DND-41 (cell line): Measurements from ENCODE around the gene TMPRSS6.

Experiments
- ATAC-seq: fragments of 200-7000 bp; cut with Tn5 transposase; 3 replicates; pipeline ENCODE4 v1.9.1; 2021; ENCODE audit warnings: low read depth; ENCODE audit not compliant: insufficient read depth
- DNase-seq: peaks from one replicate; pipeline ENCODE4 v3.0.0-alpha.2; 2020
- H2AFZ ChIP-seq: 2 replicates; pipeline ENCODE4 v1.6.0; 2012; ENCODE audit warnings: low read depth, low read length
- H3K27ac ChIP-seq: 2 replicates; pipeline ENCODE4 v1.5.1; 2012; ENCODE audit warnings: low read length, inconsistent platforms
- H3K27me3 ChIP-seq: fragments of 200-600 bp; sonication (generic); 2 replicates; pipeline ENCODE4 v1.6.0; 2012; ENCODE audit warnings: low read length, mild to moderate bottlenecking, inconsistent platforms; ENCODE audit not compliant: insufficient read depth, poor library complexity
- H3K36me3 ChIP-seq: 2 replicates; pipeline ENCODE4 v1.5.1; 2012; ENCODE audit warnings: low read length, inconsistent platforms; ENCODE audit not compliant: insufficient read depth
- H3K4me1 ChIP-seq: 2 replicates; pipeline ENCODE4 v1.5.1; 2012; ENCODE audit warnings: mild to moderate bottlenecking, low read length; ENCODE audit not compliant: insufficient read depth
- H3K4me2 ChIP-seq: 2 replicates; pipeline ENCODE4 v1.6.0; 2012; ENCODE audit warnings: mild to moderate bottlenecking, moderate library complexity, low read length, inconsistent platforms; ENCODE audit not compliant: insufficient read depth
- H3K4me3 ChIP-seq, 2 experiments: fragments of 200-600 bp in 1 of 2; shearing (Covaris generic) in 1 of 2; 2 replicates each; pipeline ENCODE4 v1.5.1; 2012 to 2016; ENCODE audit warnings: inconsistent platforms in 2 of 2, low read length in 2 of 2, mild to moderate bottlenecking in 2 of 2, low read depth in 1 of 2, moderate library complexity in 1 of 2
- H3K79me2 ChIP-seq: 2 replicates; pipeline ENCODE4 v1.6.0; 2012; ENCODE audit warnings: low read length, inconsistent platforms; ENCODE audit not compliant: insufficient read depth
- H3K9ac ChIP-seq: 2 replicates; pipeline ENCODE4 v1.6.0; 2012; ENCODE audit warnings: low read depth, mild to moderate bottlenecking, inconsistent platforms, low read length, moderate library complexity
- H3K9me3 ChIP-seq: 2 replicates; pipeline ENCODE4 v1.5.1; 2012; ENCODE audit warnings: low read length, moderate library complexity, mild to moderate bottlenecking, inconsistent platforms; ENCODE audit not compliant: insufficient read depth, severe bottlenecking
- H4K20me1 ChIP-seq: 2 replicates; pipeline ENCODE4 v1.6.0; 2012; ENCODE audit warnings: low read length; ENCODE audit not compliant: insufficient read depth
- EZH2 ChIP-seq: IDR thresholded peaks from 3 replicates; pipeline ENCODE4 v1.6.1; 2012; ENCODE audit warnings: borderline replicate concordance, low read depth, mild to moderate bottlenecking, moderate library complexity, low read length, inconsistent platforms; ENCODE audit not compliant: severe bottlenecking
- TF ChIP-seq, protein P1 (sequence below): IDR thresholded peaks from 2 replicates; pipeline ENCODE4 v1.5.1; 2012; ENCODE audit warnings: borderline replicate concordance, low read length, moderate library complexity, mild to moderate bottlenecking; ENCODE audit not compliant: poor library complexity, severe bottlenecking; ENCODE audit errors: extremely low read depth

The TMPRSS6 gene

DNA sequence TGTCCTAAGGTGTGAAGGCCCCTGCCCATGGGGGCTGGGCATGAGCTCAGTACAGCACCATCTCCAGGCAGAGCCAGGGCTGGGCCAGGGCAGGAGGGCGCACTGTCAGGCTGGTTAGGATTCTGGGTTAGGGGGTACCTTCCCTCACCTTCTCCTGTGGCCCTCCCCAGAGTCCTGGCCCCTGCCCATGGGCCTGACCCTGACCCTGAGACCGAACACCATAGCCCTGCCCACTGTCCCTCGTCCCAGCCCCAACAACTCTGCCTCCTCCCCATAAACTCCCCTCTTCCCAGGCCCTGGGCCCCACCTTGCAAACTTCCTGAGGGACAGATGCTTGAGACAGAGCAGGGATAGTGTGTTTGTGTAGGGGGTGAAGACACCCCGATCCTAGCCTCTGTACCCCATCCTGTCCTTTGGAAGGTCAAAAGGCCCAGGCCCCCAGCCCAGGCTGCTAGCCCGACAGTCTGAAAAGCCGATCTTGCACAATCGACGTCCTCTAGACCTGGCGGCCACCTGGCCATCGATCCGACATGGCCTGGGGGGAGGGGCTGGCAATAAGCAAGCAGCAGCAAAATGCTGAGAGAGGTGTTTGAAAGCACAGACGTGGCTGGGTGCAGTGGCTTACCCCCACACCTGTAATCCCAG is 2.7 kb upstream of the TMPRSS6 start:
- H3K4me2 ChIP-seq = no peak overlapping the region
- no peak for TF ChIP-seq EZH2
- ATAC-seq = no peak

DNA sequence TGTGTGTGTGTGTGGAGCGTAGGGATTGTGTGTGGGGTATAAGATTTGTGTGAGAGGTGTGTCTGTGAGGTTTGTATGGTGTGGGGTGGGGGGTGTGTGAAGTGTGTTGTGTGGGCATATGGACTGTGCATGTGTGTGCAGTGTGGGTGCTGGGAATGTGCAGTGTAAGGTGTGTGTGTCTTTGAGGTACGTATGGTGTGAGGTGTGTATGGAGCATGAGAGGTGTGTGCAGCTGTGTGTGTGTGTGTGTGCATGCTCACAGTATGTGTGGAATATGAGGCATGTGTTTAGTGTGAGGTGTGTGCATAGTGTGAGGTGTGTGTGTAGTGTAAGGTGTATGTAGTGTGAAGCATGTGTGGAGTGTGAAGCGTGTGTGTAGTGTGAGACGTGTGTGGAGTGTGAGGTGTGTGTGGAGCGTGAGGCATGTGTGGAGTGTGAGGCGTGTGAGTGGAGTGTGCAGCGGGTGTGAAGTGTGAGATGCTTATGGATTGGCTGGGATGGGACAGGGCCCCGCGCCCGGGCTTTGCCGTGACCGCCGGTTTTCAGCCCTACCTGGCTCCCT is 1.7 kb upstream of the TMPRSS6 start:
- H3K9me3 ChIP-seq = no peaks in the 10 kb centered on the region
- DNase-seq = no peak
- TF ChIP-seq, protein P1, sequence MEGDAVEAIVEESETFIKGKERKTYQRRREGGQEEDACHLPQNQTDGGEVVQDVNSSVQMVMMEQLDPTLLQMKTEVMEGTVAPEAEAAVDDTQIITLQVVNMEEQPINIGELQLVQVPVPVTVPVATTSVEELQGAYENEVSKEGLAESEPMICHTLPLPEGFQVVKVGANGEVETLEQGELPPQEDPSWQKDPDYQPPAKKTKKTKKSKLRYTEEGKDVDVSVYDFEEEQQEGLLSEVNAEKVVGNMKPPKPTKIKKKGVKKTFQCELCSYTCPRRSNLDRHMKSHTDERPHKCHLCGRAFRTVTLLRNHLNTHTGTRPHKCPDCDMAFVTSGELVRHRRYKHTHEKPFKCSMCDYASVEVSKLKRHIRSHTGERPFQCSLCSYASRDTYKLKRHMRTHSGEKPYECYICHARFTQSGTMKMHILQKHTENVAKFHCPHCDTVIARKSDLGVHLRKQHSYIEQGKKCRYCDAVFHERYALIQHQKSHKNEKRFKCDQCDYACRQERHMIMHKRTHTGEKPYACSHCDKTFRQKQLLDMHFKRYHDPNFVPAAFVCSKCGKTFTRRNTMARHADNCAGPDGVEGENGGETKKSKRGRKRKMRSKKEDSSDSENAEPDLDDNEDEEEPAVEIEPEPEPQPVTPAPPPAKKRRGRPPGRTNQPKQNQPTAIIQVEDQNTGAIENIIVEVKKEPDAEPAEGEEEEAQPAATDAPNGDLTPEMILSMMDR = no peak
- TF ChIP-seq EZH2 = no peak
- H2AFZ ChIP-seq = no peak overlapping the region
- no peak for ATAC-seq
- H3K36me3 ChIP-seq = no peaks in the 10 kb centered on the region
- no peak overlapping the region for H3K4me2 ChIP-seq
- H3K27me3 ChIP-seq = no peaks in the 10 kb centered on the region
- H3K4me1 ChIP-seq = no peaks in the 10 kb centered on the region
- H3K4me3 ChIP-seq = no peak overlapping the region
- no peak overlapping the region for H3K27ac ChIP-seq
- no peaks in the 10 kb centered on the region for H3K79me2 ChIP-seq
- H4K20me1 ChIP-seq = no peaks in the 10 kb centered on the region
- no peak overlapping the region for H3K9ac ChIP-seq

More for the DNA sequence above, 2.7 kb upstream of the TMPRSS6 start:
- Histone ChIP-seq H3K27me3 (no peaks in the 10 kb centered on the region), H2AFZ (no peak overlapping the region), H3K4me1 (no peaks in the 10 kb centered on the region), H3K36me3 (no peaks in the 10 kb centered on the region), H4K20me1 (no peaks in the 10 kb centered on the region), H3K27ac (no peak overlapping the region), H3K9me3 (no peaks in the 10 kb centered on the region), H3K9ac (no peak overlapping the region), H3K79me2 (no peaks in the 10 kb centered on the region), H3K4me3 (no peak overlapping the region)
- no peak for DNase-seq

DNA sequence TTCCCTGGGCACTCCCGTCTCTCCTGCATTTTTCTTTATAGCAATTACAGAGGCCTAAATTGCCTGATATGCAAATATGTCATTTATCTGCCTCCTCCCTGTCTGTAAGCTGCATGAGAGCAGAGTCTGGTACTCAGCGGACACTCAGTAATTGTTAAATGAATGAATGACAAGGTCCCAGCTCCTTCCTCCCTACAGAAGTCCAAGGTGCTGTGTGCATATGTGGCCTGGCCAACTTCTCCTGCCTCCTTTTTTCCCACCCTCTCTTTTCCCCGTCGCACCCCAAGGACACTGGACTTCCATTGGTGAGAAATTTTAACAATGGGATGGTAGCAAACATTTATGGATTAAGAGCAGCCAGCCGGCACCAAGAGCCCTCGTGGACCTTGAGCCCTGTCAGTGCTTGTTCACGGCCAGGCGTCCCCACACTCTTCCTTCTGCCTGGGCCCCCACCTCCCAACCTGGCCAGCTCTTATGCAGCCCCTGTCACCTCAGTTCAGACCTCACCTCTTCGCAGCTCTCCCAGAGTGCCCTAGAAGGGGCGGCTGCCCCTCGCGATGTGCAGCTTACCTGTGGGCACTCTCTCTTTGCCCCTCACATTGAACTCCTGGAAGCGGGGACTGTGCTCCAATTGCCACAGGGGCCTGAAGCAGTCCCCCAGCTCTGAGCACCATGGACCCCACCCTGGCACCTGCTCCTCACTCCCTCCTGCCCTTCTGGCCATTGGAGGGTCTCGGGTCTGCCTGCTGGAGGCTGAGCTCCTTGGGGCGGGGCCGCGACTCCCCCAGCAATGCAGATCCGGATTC is 1.5 kb downstream of the TMPRSS6 start:
- TF ChIP-seq EZH2 = no peak
- TF ChIP-seq, protein P1 = no peak
- Histone ChIP-seq H4K20me1 (no peaks in the 10 kb centered on the region), H3K27ac (no peak overlapping the region), H3K4me1 (no peaks in the 10 kb centered on the region), H3K4me3 (no peak overlapping the region), H3K79me2 (no peaks in the 10 kb centered on the region), H3K36me3 (no peaks in the 10 kb centered on the region), H3K9ac (no peak overlapping the region), H2AFZ (no peak overlapping the region), H3K27me3 (no peaks in the 10 kb centered on the region), H3K4me2 (no peak overlapping the region), H3K9me3 (no peaks in the 10 kb centered on the region)
- no peak for DNase-seq
- no peak for ATAC-seq

DNA sequence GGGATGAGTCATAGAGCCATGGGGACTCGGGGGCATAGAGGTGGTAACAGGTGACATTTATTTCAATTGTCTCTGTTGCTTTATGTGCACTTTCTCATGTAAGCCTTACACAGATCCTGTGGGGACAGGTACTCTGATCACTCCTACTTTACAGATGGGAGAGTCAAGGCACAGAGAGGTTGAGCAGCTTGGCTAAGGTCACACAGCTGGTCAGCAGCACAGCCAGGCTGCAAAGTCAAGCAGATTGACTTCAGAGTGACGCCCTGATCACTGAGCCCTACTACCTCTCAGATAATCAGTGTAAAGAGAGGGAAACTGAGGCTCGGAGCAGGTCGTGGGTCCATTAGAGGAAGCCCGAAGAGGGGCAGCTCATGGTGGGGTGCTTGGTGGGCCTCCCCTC is 3.5 kb downstream of the TMPRSS6 start:
- Histone ChIP-seq H3K9ac (no peak overlapping the region), H3K9me3 (no peaks in the 10 kb centered on the region), H3K79me2 (no peaks in the 10 kb centered on the region), H2AFZ (no peak overlapping the region), H3K4me1 (no peaks in the 10 kb centered on the region), H4K20me1 (no peaks in the 10 kb centered on the region), H3K27me3 (no peaks in the 10 kb centered on the region), H3K36me3 (no peaks in the 10 kb centered on the region), H3K4me3 (no peak overlapping the region), H3K4me2 (no peak overlapping the region), H3K27ac (no peak overlapping the region)
- no peak for DNase-seq
- no peak for ATAC-seq
- TF ChIP-seq, protein P1 = no peak
- TF ChIP-seq EZH2 = no peak
